ENCODE results near the gene RINL.
"Not testable (repeated sequence)": the region's sequence is repeated elsewhere in the genome, so short reads cannot be mapped to it uniquely, and the experiment has no call there.

Gene RINL

DNA sequence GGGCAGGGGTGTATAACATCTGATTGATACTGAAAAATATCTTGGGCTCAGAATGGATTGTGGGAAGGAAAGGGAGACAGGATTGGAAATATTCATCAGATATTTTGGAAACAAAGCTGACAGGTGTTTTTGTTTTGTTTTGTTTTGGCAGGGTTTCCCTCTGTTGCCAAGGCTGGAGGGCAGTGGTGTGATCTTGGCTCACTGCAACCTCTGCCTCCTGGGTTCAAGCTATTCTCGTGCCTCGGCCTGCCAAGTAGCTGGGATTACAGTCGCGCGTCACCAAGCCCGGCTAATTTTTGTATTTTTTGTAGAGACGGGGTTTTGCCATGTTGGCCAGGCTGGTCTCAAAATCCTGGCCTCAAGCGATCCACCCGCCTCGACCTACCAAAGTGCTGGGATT lies 4.7 kb downstream of the RINL start:
- not testable (repeated sequence) for DNase-seq

DNA sequence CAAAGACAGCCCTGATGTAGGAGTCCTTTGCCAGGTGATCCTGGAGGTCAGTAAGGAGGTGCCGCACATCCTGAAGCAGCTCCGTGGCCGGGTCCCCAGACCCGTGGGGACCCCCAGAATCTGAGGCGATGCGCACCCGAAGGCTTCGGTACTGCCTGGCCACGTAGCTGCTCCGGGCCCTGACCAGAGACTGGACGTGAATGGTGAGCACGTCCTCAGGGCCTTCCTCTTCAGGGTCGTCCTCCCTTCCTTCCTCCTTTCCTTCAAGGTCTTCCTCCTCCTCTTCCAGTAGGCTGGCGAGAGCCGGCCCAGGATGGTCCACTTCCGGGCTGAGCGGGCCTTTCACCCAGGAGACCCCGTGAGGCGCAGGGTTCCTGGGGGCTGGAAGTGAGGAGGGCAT lies 7.5 kb downstream of the RINL start:
- no peak for DNase-seq

DNA sequence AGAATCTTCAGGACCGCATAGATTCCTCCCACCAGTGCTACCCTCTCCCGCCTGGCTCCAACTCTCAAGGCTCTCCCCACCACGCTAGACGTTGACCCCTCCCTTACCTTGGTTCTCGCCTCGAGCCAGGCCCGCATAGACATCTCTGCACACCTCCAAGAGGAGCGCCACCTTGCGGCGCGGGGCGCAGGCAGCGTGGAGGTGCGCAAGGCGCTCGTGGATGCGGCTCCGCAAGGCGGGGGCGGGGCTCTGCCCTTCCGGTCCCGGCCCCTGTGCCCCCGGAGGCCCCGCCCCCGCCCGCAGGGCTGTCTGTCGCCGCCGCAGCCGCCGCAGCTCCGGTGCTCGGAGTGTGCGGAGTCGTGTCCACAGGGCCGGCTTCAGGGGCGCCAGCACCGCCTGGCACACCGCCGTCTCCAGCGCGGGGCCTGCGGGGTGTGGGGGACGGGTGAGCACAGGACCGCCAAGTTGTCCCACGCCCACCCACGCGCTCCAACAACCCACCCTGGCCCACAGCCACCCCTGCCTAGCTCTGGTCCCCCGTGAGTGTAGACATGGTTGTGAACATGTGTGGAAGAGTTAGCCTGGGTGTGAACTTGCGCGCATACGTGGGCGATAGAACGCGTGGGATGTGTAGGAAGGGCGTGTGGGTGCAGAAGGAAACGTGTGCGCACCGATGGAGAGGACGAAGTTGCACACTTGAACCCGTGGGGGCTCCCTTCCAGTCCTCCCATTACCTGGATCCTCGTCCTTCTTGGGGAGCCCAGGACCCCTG lies 8.1 kb downstream of the RINL start:
- peak; percentile 96 for DNase-seq

DNA sequence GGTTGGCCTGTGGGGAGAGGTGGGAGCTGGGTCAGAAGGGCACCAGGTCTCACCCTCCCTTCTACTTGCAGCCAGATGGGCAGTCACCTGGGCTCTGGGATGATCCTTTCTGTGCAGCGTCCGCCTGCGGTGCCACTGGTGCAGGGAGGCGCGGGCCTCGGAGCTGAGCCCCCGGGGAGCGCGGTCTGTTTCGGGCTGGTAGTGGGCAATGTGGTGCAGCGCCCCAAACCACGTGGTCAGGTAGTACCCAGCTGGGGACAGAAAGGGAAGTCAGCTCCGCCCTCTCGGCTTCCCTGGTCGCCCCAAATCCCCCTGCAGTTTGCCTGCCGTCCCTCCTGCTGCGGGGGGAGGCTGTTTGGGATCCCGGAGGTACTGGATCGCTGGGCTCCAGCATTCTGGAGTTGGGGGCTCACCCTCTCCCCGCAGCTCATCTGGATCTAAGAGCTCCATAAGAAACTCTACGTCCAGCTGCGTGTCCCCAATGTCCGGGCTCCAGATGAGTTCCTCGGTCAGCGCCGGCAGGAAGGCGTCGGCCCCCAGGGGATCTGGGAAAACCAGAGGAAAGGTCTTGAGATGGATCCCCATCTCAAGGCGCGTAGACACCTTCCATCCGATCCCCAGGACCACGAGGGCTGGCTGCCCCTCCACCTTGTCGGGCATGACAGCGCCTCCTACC lies 8.8 kb downstream of the RINL start:
- peak; percentile 32 for DNase-seq

DNA sequence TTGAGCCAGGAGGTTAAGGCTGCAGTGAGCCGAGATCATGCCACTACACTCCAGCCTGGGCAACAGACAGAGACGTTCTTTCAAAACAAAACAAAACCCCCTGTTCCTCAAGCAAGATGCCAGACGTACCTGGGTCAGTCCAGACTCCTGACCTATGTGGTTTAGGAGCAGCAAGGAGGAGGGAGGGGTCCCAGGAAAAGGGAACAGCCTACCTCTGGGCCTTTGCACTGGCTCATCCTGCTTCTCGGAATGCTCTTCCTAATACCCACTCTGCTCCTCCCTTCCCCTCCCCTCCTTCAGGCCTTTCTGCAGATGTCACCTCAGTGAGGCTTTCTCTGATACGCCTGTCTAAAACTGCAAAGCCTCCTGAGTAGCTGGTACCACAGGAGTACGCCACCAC lies 9.5 kb downstream of the RINL start:
- no peak for DNase-seq

DNA sequence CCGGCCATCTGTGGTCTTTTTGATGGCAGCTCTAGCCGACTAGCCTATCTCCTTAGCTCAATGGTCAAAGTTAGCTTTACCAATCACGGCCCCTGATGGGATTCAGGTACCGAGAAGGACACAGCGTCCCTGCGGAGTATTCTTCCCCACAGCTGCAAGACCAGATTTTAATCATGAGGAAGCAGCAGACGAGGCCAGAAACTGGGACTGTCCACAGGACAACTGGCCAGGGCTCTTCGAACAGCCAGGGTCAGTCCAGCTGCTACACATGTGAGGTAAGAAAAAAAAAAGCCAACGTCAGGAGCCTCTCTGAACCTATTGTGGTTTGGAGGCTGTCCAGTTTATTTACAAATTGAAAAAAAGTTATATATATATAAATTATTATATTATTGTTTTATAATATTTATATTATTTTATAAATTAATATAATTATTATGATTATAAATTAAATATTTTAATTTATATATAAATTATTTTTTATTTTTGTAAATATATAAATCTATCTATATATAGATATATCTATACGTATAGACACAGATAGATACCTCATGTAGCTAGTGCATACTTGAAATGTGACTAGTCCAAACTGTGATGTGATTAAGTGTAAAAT lies 10.8 kb downstream of the RINL start:
- no peak for DNase-seq

DNA sequence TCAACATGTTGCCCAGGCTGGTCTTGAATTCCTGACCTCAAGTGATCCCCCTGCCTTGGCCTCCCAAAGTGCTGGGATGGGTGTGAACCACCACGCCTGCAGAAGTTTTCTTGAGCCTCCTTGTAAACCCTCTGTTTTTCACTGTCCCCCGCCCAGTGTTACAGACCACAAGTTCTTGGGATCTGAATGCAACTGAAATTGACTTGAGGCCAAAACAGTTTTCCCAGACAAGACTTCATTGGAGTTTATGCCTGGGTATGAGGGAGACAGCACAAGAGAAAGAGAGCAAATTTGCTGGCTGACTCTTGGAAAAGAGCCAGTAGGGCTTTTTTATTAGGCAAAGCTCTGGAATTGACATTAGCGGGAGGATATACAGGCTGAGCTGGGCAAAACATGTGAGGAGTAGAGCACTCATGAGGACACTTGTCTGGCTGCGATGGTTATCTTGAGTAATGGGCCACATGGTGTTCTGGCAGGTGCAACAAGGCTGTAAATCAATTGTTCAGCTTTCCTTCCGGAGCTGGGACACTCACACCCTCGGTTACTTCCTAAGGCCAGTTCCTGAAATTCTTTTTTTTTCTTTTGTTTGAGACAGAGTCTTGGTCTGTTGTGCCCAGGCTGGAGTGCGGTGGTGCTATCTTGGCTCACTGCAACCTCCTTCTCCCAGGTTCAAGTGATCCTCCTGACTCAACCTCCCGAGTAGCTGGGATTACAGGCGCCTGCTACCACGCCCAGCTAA lies 15.6 kb downstream of the RINL start:
- DNase-seq, result no peak

DNA sequence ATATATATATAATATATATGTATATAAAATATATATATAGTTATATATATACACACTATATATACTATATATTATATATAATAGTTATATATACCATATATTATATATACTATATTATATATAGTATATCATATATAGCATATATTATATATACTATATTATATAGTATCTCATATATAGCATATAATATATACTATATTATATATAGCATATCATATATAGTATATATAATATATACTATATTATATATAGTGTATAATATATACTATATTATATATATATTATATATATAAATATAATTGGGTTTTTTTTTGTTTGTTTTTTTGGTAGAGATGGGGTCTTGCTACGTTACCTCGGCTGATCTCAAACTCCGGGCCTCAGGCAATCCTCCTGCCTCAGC lies 16.7 kb downstream of the RINL start:
- DNase-seq, result no peak

DNA sequence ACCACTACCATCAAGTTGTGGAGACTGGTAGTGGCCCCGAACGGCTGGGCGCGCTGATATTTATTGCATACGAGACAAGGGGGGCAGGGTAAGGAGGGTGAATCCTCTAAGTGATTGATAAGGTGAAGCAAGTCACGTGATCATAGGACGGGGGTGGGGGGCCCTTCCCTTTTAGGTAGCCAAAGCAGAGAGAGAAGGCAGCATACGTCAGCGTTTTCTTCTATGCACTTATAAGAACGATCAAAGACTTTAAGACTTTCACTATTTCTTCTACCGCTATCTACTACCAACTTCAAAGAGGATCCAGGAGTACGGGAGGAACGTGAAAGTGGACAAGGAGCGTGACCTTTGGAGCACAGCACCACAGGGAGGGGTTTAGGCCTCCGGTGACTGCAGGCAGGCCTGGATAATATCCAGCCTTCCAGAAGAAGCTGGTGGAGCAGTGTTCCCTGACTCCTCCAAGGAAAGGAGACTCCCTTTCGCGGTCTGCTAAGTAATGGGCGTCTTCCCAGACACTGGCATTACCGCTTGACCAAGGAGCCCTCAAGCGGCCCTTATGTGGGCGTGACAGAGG lies 18.4 kb downstream of the RINL start:
- DNase-seq, result not testable (repeated sequence)

DNA sequence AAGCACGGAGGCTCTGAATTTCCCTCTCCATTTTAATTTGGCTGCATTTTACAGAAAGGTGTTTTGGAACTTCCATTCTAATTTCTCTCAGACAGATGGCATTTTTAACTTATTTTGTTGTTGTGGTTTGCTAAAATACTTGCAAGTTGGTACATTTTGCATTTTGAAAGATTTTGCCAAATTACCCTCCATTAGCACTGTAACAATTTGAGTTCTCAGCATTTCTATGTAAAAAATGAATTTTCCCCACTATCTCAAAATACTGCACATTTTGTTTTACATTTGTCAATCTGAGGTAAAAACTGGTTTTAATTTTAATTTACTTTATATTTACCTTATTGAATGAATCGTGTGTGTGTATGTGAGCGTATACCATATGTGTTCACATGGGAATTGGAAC lies 21.3 kb downstream of the RINL start:
- no peak for DNase-seq

DNA sequence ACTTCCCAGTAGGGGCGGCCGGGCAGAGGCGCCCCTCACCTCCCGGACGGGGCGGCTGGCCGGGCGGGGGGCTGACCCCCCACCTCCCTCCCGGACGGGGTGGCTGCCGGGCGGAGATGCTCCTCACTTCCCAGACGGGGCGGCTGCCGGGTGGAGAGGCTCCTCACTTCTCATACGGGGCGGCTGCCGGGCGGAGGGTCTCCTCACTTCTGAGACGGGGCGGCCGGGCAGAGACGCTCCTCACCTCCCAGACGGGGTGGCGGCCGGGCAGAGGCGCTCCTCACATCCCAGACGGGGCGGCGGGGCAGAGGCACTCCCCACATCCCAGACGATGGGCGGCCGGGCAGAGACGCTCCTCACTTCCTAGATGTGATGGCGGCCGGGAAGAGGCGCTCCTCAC lies 22.3 kb downstream of the RINL start:
- not testable (repeated sequence) for DNase-seq

DNA sequence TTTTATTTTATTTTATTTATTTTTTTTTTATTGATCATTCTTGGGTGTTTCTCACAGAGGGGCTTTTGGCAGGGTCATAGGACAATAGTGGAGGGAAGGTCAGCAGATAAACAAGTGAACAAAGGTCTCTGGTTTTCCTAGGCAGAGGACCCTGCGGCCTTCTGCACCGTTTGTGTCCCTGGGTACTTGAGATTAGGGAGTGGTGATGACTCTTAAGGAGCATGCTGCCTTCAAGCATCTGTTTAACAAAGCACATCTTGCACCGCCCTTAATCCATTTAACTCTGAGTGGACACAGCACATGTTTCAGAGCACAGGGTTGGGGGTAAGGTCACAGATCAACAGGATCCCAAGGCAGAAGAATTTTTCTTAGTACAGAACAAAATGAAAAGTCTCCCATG lies 23.1 kb downstream of the RINL start:
- not testable (repeated sequence) for DNase-seq

DNA sequence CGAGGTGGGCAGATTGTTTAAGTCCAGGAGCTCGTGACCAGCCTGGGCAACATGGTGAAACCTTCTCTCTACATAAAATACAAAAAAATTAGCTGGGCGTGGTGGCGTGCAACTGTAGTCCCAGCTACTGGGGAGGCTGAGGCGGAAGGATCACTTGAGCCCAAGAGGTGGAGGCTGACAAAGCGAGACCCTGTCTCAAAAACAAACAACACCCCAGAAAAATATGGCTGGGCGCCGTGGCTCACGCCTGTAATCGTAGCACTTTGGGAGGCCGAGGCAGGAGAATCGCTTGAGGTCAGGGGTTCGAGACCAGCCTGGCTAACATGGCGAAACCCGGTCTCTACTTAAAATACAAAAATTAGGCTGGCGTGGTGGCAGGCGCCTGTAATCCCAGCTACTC lies 24.9 kb downstream of the RINL start:
- DNase-seq, result no peak

DNA sequence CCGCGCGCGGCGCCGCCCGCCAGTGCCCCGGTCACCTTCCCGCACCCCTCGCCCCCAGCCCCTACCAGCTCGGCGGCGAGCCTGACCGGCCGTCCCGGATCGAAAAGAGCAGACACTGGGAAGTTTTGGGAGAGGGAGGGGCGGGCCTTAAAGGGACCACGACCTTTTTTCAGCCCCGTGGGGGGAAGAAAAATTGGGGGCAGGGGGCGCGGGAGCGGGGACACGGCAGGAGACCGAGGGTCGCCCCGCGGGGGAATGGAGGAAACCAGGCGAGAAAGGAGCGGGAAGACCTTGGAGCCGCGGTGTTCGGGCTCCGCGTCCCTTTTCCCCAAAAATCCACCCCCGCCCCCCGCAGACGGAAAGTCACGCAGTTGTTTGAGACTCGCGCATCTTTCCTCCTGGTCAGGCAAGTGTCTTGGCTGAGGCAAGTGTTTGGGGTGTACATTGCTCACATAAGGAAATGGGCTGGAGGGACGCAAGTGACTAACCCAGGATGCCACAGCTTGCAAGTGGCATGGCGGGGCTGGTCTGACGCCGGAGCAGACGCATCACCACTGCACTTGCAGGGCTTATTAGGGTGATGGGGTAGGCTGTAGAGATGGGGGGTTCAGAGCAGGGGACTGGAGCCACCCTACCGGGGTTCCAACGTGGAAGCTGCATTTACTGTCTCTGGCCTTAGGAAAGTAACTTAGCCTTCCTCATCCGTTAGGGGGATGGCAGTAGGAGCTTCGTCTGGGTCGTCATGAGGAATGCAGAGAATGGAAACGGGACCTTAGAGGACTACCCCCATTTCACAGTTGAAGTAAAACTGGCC lies 25.6 kb downstream of the RINL start:
- DNase-seq, result peak; percentile 69

DNA sequence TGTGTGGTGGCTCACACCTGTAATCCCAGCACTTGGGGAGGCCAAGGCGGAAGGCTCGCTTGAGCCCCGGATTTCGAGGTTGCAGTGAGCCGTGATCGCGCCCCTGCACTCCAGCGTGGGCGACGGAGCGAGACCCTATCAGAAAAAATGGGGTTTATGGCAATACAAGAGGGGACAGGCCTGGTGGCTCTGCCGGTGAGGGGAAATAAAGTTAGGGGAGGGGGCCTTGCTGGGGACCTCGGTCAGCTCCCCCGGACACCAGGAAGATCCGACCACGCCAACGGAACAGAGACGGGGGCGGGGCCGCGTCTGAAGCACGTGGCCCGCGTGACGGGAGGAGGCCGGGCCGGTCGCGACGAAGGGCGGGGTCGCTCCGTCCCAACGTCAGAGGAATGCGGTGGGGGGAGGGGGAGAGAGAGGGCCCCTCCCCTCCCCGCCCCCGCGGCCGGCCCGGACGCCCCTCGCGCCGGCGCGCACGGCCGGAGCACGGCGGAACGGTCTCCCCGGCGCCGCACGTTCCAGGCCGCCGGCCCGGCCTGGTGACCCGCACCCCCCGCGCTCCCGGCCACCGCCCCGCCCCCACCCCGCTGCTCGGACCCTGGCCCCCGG lies 26.3 kb downstream of the RINL start:
- peak; percentile 92 for DNase-seq

DNA sequence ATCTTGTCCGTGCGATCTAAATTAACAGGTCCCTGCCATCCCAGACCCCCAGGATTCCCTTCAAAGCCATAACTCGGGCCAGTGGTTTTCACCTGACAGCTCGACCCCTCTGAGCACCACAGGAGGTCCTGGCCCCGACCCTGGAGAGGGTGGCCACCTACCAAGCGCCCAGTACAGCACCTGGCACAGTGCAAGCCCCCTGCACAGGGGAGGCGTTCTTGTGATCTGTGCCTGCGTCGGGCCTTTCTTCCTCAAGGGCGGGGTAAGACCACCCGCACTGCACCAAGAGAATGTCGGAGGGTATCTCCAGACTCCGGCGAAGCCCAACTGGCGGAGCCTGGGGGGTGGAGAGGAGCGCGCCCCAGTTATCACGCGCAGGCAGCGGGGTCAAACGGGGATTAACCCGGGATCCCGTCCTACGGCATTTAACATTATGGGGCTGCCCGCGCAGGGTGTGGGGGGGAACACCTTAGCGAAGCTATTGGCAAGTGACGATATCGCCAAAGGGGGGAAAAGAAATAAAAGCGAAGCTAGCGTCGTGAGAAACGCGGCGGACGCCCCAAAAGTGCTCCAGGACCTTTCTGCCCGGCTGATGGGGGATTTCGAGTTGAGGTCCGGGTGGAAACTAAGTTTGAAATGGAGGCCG lies 27.0 kb downstream of the RINL start:
- DNase-seq, result peak; percentile 55

DNA sequence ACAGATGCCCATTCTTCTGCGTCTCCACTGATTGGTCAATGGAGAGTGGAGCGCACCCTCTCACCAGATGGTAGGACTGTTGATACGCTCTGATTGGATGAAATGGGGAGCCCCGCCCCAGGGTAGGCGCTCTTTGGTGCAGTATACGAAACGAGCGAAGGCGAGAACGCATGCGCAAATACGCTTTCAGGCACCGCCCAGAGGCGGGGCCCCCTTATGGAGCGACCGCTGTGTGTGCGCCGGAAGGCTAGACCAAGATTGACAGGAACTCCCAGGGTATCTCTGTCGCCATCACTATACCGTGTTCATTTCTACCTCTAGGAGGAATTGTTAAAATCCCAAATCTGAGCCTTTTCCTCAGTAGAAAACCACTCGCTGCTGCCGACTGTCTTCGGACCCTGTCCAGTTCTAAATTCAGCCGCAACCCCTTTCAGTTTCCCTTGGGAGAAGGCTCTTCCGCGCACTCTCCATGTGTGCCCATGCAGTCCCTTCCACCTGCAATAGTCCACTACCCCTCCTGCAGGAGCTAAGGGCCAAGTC lies 27.6 kb downstream of the RINL start:
- DNase-seq, result no peak

DNA sequence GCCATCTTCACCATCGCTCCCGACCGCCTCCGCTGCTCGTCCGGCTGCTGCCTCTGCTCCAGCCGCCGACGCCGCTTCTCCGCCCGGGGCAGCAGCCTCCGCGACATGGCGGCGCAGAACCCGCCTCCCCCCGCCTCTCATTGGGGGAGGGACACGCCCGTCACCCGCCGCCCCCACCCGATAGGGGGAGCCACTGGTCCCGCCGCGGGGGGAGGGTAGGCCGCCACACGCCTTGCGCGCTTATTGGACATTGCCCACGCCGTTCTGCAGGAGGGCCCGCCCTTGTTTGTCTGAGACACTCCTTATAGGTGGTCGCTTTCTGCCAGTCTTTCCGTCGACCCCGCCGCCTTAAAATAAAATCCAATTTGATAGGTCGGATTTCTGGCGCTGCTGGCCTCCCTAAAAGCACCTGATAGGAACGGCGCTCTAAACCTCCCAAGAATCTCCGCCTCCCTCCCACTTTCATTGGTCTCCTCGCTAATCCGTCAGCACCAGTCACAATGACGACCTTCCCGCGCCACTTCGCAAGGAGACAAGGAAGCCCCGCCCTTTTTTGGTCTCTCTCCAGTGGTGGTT lies 28.1 kb downstream of the RINL start, which contains the start of gene HNRNPL:
Gene HNRNPL (minus strand): TSS at position 127 of the 576 bp plus-strand sequence. CDS start 20 bp downstream, at position 107.
- DNase-seq, result peak; percentile 100

DNA sequence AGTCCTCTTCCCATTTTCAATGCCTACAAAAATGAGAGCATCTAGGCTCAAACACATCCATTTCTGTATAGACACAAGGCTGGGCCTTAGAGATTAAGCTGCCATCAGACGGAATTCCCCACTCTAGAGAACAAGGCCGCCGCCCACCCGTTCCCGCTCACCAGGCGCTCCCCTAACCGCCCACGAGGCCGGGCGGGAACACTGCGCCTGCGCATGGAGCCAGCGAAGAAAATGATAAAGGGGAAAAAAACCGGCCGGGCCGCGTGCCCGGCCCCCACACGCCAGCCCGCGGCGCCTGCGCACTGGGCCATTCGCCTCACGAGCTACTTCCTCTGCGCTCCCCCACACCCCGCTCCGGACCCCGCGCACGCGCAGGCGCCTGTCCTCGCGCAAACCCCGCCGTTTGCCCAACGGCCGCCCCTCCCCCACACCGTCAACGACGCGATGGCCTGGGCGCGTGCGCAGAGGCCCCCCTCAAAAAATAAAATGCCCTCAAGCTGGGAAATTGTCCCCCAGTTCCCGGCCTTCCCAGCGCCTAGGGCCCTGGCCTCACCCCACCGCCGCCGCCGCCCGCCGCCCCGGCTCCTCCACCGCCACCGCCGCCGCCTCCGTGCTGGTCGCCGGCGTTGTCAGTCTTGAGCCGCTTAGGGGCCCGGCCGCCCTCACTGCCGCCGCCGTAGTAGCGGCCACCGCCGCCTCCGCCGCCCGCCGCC lies 28.8 kb downstream of the RINL start:
- DNase-seq, result peak; percentile 98

Data from CD4-positive, alpha-beta T cell treated with Interleukin-21 for 1 hour (primary cell).